IPS DF 6.9 (cell line): ENCODE measurements around the gene PTPRB.

Experiments
- DNase-seq: peaks from one replicate; pipeline ENCODE4 v3.0.0-alpha.2; 2013; ENCODE audit warnings: low read depth, low spot score
- H3K27ac ChIP-seq: one replicate; pipeline ENCODE4 v1.5.1; 2013; ENCODE audit warnings: low read length, control low read depth
- H3K27me3 ChIP-seq: 2 replicates; pipeline ENCODE4 v1.6.1; 2013; ENCODE audit warnings: mild to moderate bottlenecking, low read length; ENCODE audit not compliant: control insufficient read depth, insufficient read depth
- H3K36me3 ChIP-seq: 2 replicates; pipeline ENCODE4 v1.6.1; 2013; ENCODE audit warnings: low read length; ENCODE audit not compliant: control insufficient read depth, insufficient read depth
- H3K4me1 ChIP-seq: 2 replicates; pipeline ENCODE4 v1.6.1; 2013; ENCODE audit warnings: low read length; ENCODE audit not compliant: control insufficient read depth, insufficient read depth
- H3K4me3 ChIP-seq: 2 replicates; pipeline ENCODE4 v1.5.1; 2013; ENCODE audit warnings: mild to moderate bottlenecking, low read length
- H3K9me3 ChIP-seq: 2 replicates; pipeline ENCODE4 v1.6.1; 2013; ENCODE audit warnings: low read length, inconsistent platforms; ENCODE audit not compliant: control insufficient read depth, insufficient read depth
- WGBS: extraction: QIAGEN DNeasy Blood & Tissue Kit; methylation state at CpG from one replicate; pipeline ENCODE4 v1.1.7; 2013; ENCODE audit warnings: mixed read lengths, missing lambda C conversion rate; ENCODE audit not compliant: insufficient read length, insufficient coverage; 5-methylcytosine and 5-hydroxymethylcytosine counted together

The PTPRB gene

GRCh38 chr12:70626180-70626579 lies 11.0 kb downstream of the PTPRB start:
- H3K36me3 ChIP-seq = no peaks in the 10 kb centered on the region
- no peak overlapping the region for H3K4me3 ChIP-seq
- no CpG with 5 or more reads among the region's 3 CpGs for WGBS
- DNase-seq = no peak
- H3K9me3 ChIP-seq = no peaks in the 10 kb centered on the region
- no peak overlapping the region for H3K27ac ChIP-seq
- no peaks in the 10 kb centered on the region for H3K4me1 ChIP-seq
- no peaks in the 10 kb centered on the region for H3K27me3 ChIP-seq

DNA sequence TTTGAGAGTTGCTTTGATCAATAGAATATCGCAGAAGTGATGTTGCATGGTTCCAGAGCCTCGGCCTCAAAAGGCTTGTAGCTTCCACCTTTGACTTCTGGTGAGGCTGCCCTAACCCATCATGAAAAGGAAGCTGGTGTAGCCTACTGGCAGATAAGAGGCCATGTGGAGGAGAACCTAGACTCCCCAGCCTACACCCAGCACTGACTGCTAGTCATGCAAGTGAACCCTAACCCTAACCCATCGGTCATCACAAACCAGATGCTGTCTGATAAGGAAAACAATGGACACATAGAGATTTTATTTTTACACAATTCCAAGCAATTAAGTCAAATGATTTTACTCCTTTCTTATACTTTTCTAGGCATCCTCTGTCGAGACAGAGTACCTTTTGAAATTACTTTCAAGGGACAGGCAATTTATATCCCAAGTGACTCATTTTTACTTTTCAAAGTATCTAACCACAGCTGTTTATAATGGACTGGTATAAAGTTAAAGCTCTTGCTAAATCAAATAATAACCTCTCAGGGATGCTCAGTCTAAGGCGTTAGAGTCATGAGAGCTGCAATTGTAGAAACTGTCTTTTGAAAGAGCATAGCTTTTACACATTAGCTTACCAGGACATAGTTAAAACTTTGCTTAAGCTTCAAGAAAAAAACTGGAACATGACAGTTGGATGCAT lies 17.6 kb downstream of the PTPRB start:
- Histone ChIP-seq H3K4me3 (no peak overlapping the region), H3K36me3 (no peaks in the 10 kb centered on the region), H3K4me1 (no peaks in the 10 kb centered on the region), H3K27me3 (no peaks in the 10 kb centered on the region), H3K9me3 (no peaks in the 10 kb centered on the region), H3K27ac (no peak overlapping the region)
- no peak for DNase-seq
- no CpG with 5 or more reads among the region's 5 CpGs for WGBS

- DNase-seq = no peak
- H3K9me3 ChIP-seq = no peaks in the 10 kb centered on the region
- H3K27me3 ChIP-seq = no peaks in the 10 kb centered on the region
- no peak overlapping the region for H3K4me3 ChIP-seq
- H3K27ac ChIP-seq = no peak overlapping the region
- WGBS = no CpG with 5 or more reads among the region's 4 CpGs
- H3K4me1 ChIP-seq = no peaks in the 10 kb centered on the region
- no peaks in the 10 kb centered on the region for H3K36me3 ChIP-seq
These were observed 18.9 kb downstream of the PTPRB start for GRCh38 chr12:70618371-70618770.

DNA sequence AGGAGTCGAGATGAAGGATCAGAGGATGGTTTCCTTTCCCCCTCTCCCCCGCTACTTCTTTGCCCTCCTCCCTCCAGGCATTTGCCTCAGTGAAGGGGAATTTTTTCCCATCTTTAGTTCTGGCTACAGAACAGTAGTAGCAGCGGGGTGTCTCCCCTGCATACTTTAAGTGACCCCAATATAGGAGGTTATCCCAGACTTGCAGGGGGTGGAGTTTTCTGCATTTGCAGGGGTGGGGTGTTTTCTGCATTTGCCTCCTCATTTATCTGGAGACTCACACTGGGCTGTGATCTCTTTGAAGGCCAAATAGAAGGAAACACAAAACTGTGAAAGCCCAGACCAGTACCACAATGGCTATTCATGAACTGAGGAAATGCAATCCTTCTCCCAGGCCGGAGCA lies 19.8 kb downstream of the PTPRB start:
- H3K4me3 ChIP-seq = no peak overlapping the region
- WGBS = no CpG with 5 or more reads among the region's 4 CpGs
- DNase-seq = no peak
- no peaks in the 10 kb centered on the region for H3K36me3 ChIP-seq
- no peaks in the 10 kb centered on the region for H3K27me3 ChIP-seq
- no peaks in the 10 kb centered on the region for H3K9me3 ChIP-seq
- H3K4me1 ChIP-seq = no peaks in the 10 kb centered on the region
- H3K27ac ChIP-seq = no peak overlapping the region

GRCh38 chr12:70615174-70615866 lies 21.9 kb downstream of the PTPRB start:
- no CpG with 5 or more reads among the region's 5 CpGs for WGBS
- no peaks in the 10 kb centered on the region for H3K36me3 ChIP-seq
- H3K9me3 ChIP-seq = no peaks in the 10 kb centered on the region
- no peak for DNase-seq
- no peak overlapping the region for H3K27ac ChIP-seq
- H3K27me3 ChIP-seq = no peaks in the 10 kb centered on the region
- H3K4me3 ChIP-seq = no peak overlapping the region
- no peaks in the 10 kb centered on the region for H3K4me1 ChIP-seq

GRCh38 chr12:70609739-70610491 lies 27.3 kb downstream of the PTPRB start:
- H3K4me3 ChIP-seq = peak overlapping the region; percentile 73; the same call in 1 of the 2 replicates
- H3K9me3 ChIP-seq = no peaks in the 10 kb centered on the region
- H3K36me3 ChIP-seq = no peaks in the 10 kb centered on the region
- no peak for DNase-seq
- no peak overlapping the region for H3K27ac ChIP-seq
- H3K4me1 ChIP-seq = no peaks in the 10 kb centered on the region
- no CpG with 5 or more reads among the region's 63 CpGs for WGBS
- peaks cover 3% of the 10 kb centered on the region for H3K27me3 ChIP-seq

DNA sequence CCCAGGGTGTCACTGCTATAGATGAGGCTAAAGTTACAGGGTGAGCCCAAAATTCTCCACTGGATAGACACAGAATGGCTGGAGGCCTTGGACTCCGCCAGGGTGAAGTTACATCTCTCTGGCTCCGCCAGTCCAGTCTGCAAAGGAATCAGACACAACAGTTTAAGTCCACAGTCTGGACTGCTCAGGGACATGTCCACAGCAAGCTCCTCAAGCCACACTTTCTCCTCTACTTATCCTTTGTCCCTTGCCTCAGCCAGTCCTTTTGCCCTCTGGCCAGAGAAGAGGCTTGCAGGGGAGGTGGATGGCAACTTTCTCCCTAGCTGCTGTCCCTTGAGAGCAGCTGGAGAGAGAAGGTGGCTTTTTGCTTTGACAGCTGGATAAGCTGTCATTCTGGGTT lies 28.0 kb downstream of the PTPRB start:
- peak overlapping the region; percentile 73; the same call in 1 of the 2 replicates for H3K4me3 ChIP-seq
- no CpG with 5 or more reads among the region's 2 CpGs for WGBS
- no peak for DNase-seq

DNA sequence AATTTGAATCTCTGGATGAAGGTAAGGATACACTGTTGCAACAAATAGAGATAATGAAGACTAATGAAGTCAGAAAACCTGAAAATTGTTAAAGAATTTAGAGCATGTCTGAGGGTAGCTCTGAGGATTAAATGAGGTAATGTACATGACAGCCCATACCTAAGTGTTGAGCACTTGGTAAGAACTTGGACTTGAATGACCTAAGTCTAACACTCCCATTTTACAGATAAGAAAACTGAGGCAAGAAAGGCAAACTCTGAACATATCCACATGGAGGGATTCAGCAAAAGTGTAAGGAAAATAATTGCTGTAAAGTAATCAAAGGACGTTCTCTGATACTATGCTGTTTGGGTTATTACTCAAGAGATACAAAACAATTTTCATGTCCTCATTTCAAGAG lies 29.0 kb downstream of the PTPRB start:
- no peaks in the 10 kb centered on the region for H3K9me3 ChIP-seq
- no peaks in the 10 kb centered on the region for H3K4me1 ChIP-seq
- no peak overlapping the region for H3K27ac ChIP-seq
- peaks cover 3% of the 10 kb centered on the region for H3K27me3 ChIP-seq
- no peaks in the 10 kb centered on the region for H3K36me3 ChIP-seq
- no CpG with 5 or more reads among the region's 1 CpG for WGBS
- no peak for DNase-seq
- no peak overlapping the region for H3K4me3 ChIP-seq

More for the DNA sequence above, 28.0 kb downstream of the PTPRB start:
- Histone ChIP-seq H3K27ac (no peak overlapping the region), H3K4me1 (no peaks in the 10 kb centered on the region), H3K9me3 (no peaks in the 10 kb centered on the region), H3K36me3 (no peaks in the 10 kb centered on the region), H3K27me3 (peaks cover 3% of the 10 kb centered on the region)

DNA sequence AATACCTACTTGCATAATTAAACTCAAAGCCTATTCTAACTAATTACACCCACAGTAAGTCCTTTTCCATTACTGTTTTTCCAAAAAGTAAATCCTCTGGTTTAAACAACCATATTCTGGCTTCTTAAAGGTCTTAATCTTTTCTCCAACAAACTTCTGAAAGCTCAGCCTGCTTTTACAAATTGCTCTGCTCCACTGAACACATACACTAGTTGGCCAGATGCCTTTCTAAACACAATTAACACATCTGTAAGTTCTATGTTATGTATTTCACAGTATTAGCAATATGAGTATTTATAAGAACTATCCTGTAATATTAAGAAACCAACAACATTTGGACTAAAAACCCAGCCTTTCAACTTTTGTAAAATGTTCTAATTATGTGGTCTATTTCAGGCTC lies 30.1 kb downstream of the PTPRB start:
- Histone ChIP-seq H3K27me3 (peaks cover 3% of the 10 kb centered on the region), H3K9me3 (no peaks in the 10 kb centered on the region), H3K4me1 (no peaks in the 10 kb centered on the region), H3K27ac (no peak overlapping the region), H3K4me3 (no peak overlapping the region), H3K36me3 (no peaks in the 10 kb centered on the region)
- no peak for DNase-seq

DNA sequence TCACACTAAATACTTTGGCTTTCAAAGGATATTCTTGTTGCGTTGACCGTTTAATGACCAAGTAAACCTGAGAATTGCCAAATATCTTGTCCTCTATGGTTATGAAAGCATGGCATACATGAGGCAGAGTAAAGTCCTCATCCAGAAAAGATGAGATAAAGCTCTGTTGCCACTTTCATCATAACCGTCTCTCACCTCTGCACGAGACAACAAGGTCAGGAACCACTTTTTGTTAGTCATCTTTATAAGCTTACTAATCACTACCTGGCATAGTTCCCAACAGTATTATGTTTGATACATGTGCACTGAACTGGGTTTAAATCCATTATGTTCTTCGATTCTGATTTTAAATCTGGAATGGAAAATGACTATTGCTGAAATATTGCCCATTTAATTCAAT lies 31.3 kb downstream of the PTPRB start:
- DNase-seq = no peak
- peaks cover 3% of the 10 kb centered on the region for H3K27me3 ChIP-seq
- H3K4me3 ChIP-seq = no peak overlapping the region
- no peak overlapping the region for H3K27ac ChIP-seq
- WGBS = no CpG with 5 or more reads among the region's 5 CpGs
- no peaks in the 10 kb centered on the region for H3K4me1 ChIP-seq
- no peaks in the 10 kb centered on the region for H3K9me3 ChIP-seq
- H3K36me3 ChIP-seq = no peaks in the 10 kb centered on the region
